ENCODE results near the gene MAPKAP1.
A peak's percentile ranks its signal among the peaks of the same experiment; 100 is the strongest.

Gene MAPKAP1

GRCh38 chr9:125674981-125675973 lies 31.7 kb downstream of the MAPKAP1 start:
- DNase-seq (ENCODE audit: low spot score): no peak

GRCh38 chr9:125672876-125673275 lies 34.1 kb downstream of the MAPKAP1 start:
- no peak for DNase-seq (ENCODE audit: low spot score)

GRCh38 chr9:125663127-125663526 lies 43.9 kb downstream of the MAPKAP1 start:
- no peak for DNase-seq (ENCODE audit: low spot score)

- DNase-seq (ENCODE audit: low spot score): no peak
Measured at GRCh38 chr9:125660557-125660956, 46.5 kb downstream of the MAPKAP1 start.

- no peak for DNase-seq (ENCODE audit: low spot score)
Measured at GRCh38 chr9:125659954-125660353, 47.1 kb downstream of the MAPKAP1 start.

- DNase-seq (ENCODE audit: low spot score): no peak
Measured at GRCh38 chr9:125659201-125659840, 47.7 kb downstream of the MAPKAP1 start.

- no peak for DNase-seq (ENCODE audit: low spot score)
Measured at GRCh38 chr9:125656560-125656959, 50.4 kb downstream of the MAPKAP1 start.

GRCh38 chr9:125655691-125656410 lies 51.2 kb downstream of the MAPKAP1 start:
- DNase-seq (ENCODE audit: low spot score): no peak

GRCh38 chr9:125655066-125655633 lies 51.9 kb downstream of the MAPKAP1 start:
- no peak for DNase-seq (ENCODE audit: low spot score)

- DNase-seq (ENCODE audit: low spot score): no peak
Measured at GRCh38 chr9:125654121-125654520, 52.9 kb downstream of the MAPKAP1 start.

- DNase-seq (ENCODE audit: low spot score): no peak
Measured at GRCh38 chr9:125653325-125653724, 53.7 kb downstream of the MAPKAP1 start.

GRCh38 chr9:125652759-125653158 lies 54.2 kb downstream of the MAPKAP1 start:
- no peak for DNase-seq (ENCODE audit: low spot score)

GRCh38 chr9:125652233-125652594 lies 54.8 kb downstream of the MAPKAP1 start:
- no peak for DNase-seq (ENCODE audit: low spot score)

- no peak for DNase-seq (ENCODE audit: low spot score)
Measured at GRCh38 chr9:125651576-125652232, 55.3 kb downstream of the MAPKAP1 start.

- DNase-seq (ENCODE audit: low spot score): peak; percentile 58
Measured at GRCh38 chr9:125650271-125650737, 56.7 kb downstream of the MAPKAP1 start.

- DNase-seq (ENCODE audit: low spot score): no peak
Measured at GRCh38 chr9:125649826-125650225, 57.2 kb downstream of the MAPKAP1 start.

GRCh38 chr9:125649315-125649714 lies 57.7 kb downstream of the MAPKAP1 start:
- DNase-seq (ENCODE audit: low spot score): peak; percentile 74

GRCh38 chr9:125648294-125648693 lies 58.7 kb downstream of the MAPKAP1 start:
- DNase-seq (ENCODE audit: low spot score): no peak

- no peak for DNase-seq (ENCODE audit: low spot score)
Measured at GRCh38 chr9:125646621-125647100, 60.3 kb downstream of the MAPKAP1 start.

- no peak for DNase-seq (ENCODE audit: low spot score)
Measured at GRCh38 chr9:125646217-125646616, 60.8 kb downstream of the MAPKAP1 start.

GRCh38 chr9:125644819-125645507 lies 62.0 kb downstream of the MAPKAP1 start:
- no peak for DNase-seq (ENCODE audit: low spot score)
